Adipose tissue (tissue), 3 donors: Measurements from ENCODE around the gene AMMECR1L. TPM values are rescaled to one million over a fixed set of nuclear protein-coding genes. Genes with fewer than 3 reads are reported as not detected.
"Not testable (repeated sequence)": the region's sequence is repeated elsewhere in the genome, so short reads cannot be mapped to it uniquely, and the experiment has no call there.

ENCODE experiments used
- H3K27ac ChIP-seq: one replicate; pipeline ENCODE4 v1.5.1; 2013; ENCODE audit warnings: low read depth, low read length
- WGBS, 3 donors: extraction: QIAGEN DNeasy Blood & Tissue Kit; methylation state at CpG; one replicate each; pipeline ENCODE4 v1.1.7; 2013; 5-methylcytosine and 5-hydroxymethylcytosine counted together
- polyA plus RNA-seq, 3 donors: library from polyadenylated mRNA; stranded (reverse); fragments of 200-250 nt; gene quantifications; one replicate each; pipeline ENCODE4 v1.2.3, GENCODE V29; 2013
- donor health status: healthy with polysubstance abuse.
- donor health status: Bipolar disorder and iron deficiency.
- donor health status: healthy.

AMMECR1L gene
- polyA plus RNA-seq, 3 donors: 5.7 to 15.4 (median 9.9) TPM

- WGBS, 3 donors: 2 to 4% (median 2%) methylated on average over 18 of the region's 18 CpGs
- no peak overlapping the region for H3K27ac ChIP-seq
These were observed 28.4 kb downstream of the AMMECR1L start for GRCh38 chr2:127857265-127857808.

- no peak overlapping the region for H3K27ac ChIP-seq
- WGBS, 3 donors: 87 to 90% (median 90%) methylated on average over 4 of the region's 4 CpGs
These were observed 32.1 kb downstream of the AMMECR1L start for GRCh38 chr2:127853671-127854070.

- H3K27ac ChIP-seq: no peak overlapping the region
- 90 to 99% (median 97%) methylated on average over 8 of the region's 8 CpGs for WGBS, 3 donors
These were observed 33.4 kb downstream of the AMMECR1L start for GRCh38 chr2:127852388-127852787.

GRCh38 chr2:127847931-127848330, 37.8 kb downstream of the AMMECR1L start:
- no peak overlapping the region for H3K27ac ChIP-seq
- 90 to 93% (median 91%) methylated on average over 7 of the region's 7 CpGs for WGBS, 3 donors

- 84 to 86% (median 85%) methylated on average over 4 of the region's 4 CpGs for WGBS, 3 donors
- H3K27ac ChIP-seq: no peak overlapping the region
These were observed 40.8 kb downstream of the AMMECR1L start for GRCh38 chr2:127844973-127845372.

- 97 to 98% (median 98%) methylated on average over 6 of the region's 6 CpGs for WGBS, 3 donors
- no peak overlapping the region for H3K27ac ChIP-seq
These were observed 42.1 kb downstream of the AMMECR1L start for GRCh38 chr2:127843677-127844076.

- no peak overlapping the region for H3K27ac ChIP-seq
- 76 to 81% (median 76%) methylated on average over 20 of the region's 20 CpGs for WGBS, 3 donors
These were observed 44.1 kb downstream of the AMMECR1L start for GRCh38 chr2:127841466-127842178.

- WGBS, 3 donors: 81 to 90% (median 89%) methylated on average over 4 of the region's 4 CpGs
- no peak overlapping the region for H3K27ac ChIP-seq
These were observed 44.9 kb downstream of the AMMECR1L start for GRCh38 chr2:127840893-127841292.

- WGBS, 3 donors: 54 to 98% (median 64%) methylated on average over 3 of the region's 3 CpGs
- H3K27ac ChIP-seq: no peak overlapping the region
These were observed 50.8 kb downstream of the AMMECR1L start for GRCh38 chr2:127834951-127835350.

- no peak overlapping the region for H3K27ac ChIP-seq
- WGBS, 3 donors: 47 to 66% (median 55%) methylated on average over 5 of the region's 5 CpGs
These were observed 55.9 kb downstream of the AMMECR1L start for GRCh38 chr2:127829845-127830246.

- 98 to 99% (median 98%) methylated on average over 2 of the region's 2 CpGs for WGBS, 3 donors
These were observed 59.0 kb downstream of the AMMECR1L start for GRCh38 chr2:127826708-127827107.

GRCh38 chr2:127826047-127826446, 59.7 kb downstream of the AMMECR1L start:
- H3K27ac ChIP-seq: no peak overlapping the region
- 81 to 90% (median 87%) methylated on average over 12 of the region's 12 CpGs for WGBS, 3 donors

More at GRCh38 chr2:127826708-127827107, 59.0 kb downstream of the AMMECR1L start:
- not testable (repeated sequence) for H3K27ac ChIP-seq

- no peak overlapping the region for H3K27ac ChIP-seq
- 76 to 85% (median 80%) methylated on average over 6 of the region's 6 CpGs for WGBS, 3 donors
These were observed 65.6 kb downstream of the AMMECR1L start for GRCh38 chr2:127820080-127820668.

GRCh38 chr2:127818794-127819425, 66.8 kb downstream of the AMMECR1L start:
- WGBS, 3 donors: 75 to 84% (median 78%) methylated on average over 8 of the region's 8 CpGs
- no peak overlapping the region for H3K27ac ChIP-seq

GRCh38 chr2:127818241-127818640, 67.5 kb downstream of the AMMECR1L start:
- no peak overlapping the region for H3K27ac ChIP-seq
- WGBS, 3 donors: 73 to 81% (median 78%) methylated on average over 5 of the region's 5 CpGs

GRCh38 chr2:127814677-127815076, 71.1 kb downstream of the AMMECR1L start:
- H3K27ac ChIP-seq: no peak overlapping the region
- 65 to 96% (median 95%) methylated on average over 1 of the region's 1 CpG for WGBS, 3 donors

- 93 to 97% (median 94%) methylated on average over 3 of the region's 3 CpGs for WGBS, 3 donors
- H3K27ac ChIP-seq: not testable (repeated sequence)
These were observed 73.3 kb downstream of the AMMECR1L start for GRCh38 chr2:127812441-127812840.
